ENCODE data around the gene CADPS2. TPM values are rescaled to one million over a fixed set of nuclear protein-coding genes. Genes with fewer than 3 reads are reported as not detected.

The CADPS2 gene
- total RNA-seq, 6 experiments from 2014 or later, result 7.6 to 14.7 (median 9.4) TPM

- no peak overlapping the region for H3K27ac ChIP-seq
- DNase-seq (no peak), ATAC-seq (no peak)
- 13% methylated on average over 3 of the region's 13 CpGs for whole genome bisulfite sequencing (ENCODE audit: insufficient coverage, low coverage, low lambda C conversion rate, missing lambda C conversion rate)
- H3K36me3 ChIP-seq, result no peaks in the 10 kb centered on the region
- TF ChIP-seq CTCF (IDR thresholded peaks at IDR 0.05), result no peak
- TF ChIP-seq POLR2A (IDR thresholded peaks at IDR 0.05), result no peak
- H3K27me3 ChIP-seq, result peaks cover 12 to 73% of the 10 kb centered on the region in 2 donors
- no peak overlapping the region for H3K4me3 ChIP-seq
- peaks cover 0 to 31% (median 10%) of the 10 kb centered on the region in 4 donors for H3K4me1 ChIP-seq
- H3K9me3 ChIP-seq, result no peaks in the 10 kb centered on the region
- intact Hi-C loops (cut with DNase I), result no loop called here
Observed at GRCh38 chr7:122307228-122307621, 579.0 kb downstream of the CADPS2 start.

- ATAC-seq (no peak), DNase-seq (no peak)
- Histone ChIP-seq H3K4me3 (no peak overlapping the region), H3K4me1 (peaks cover 0 to 31% (median 10%) of the 10 kb centered on the region in 4 donors), H3K9me3 (no peaks in the 10 kb centered on the region), H3K36me3 (no peaks in the 10 kb centered on the region), H3K27me3 (peaks cover 16 to 73% of the 10 kb centered on the region in 2 donors), H3K27ac (no peak overlapping the region)
- no peak for TF ChIP-seq CTCF (IDR thresholded peaks at IDR 0.05)
- TF ChIP-seq POLR2A (IDR thresholded peaks at IDR 0.05), result no peak
- WGBS (ENCODE audit: insufficient coverage, low coverage, low lambda C conversion rate, missing lambda C conversion rate), result 13% methylated on average over 27 of the region's 37 CpGs
- intact Hi-C loops (cut with DNase I), result no loop called here
Observed at GRCh38 chr7:122306320-122307227, 579.7 kb downstream of the CADPS2 start.

GRCh38 chr7:122305475-122306319, 580.6 kb downstream of the CADPS2 start:
- intact Hi-C loops (cut with DNase I), result no loop called here
- Histone ChIP-seq H3K36me3 (no peaks in the 10 kb centered on the region), H3K27me3 (peaks cover 19 to 71% of the 10 kb centered on the region in 2 donors), H3K4me1 (peaks cover 0 to 31% (median 10%) of the 10 kb centered on the region in 4 donors), H3K9me3 (no peaks in the 10 kb centered on the region), H3K4me3 (peak overlapping the region in 2 of 3 donors; percentile 20 to 36), H3K27ac (no peak overlapping the region)
- TF ChIP-seq POLR2A (IDR thresholded peaks at IDR 0.05), result no peak
- TF ChIP-seq CTCF (IDR thresholded peaks at IDR 0.05), result no peak
- ATAC-seq, result peak in 1 of 4 donors; percentile 5
- DNase-seq, result peak in 1 of 3 donors; percentile 18
- 0% methylated on average over 7 of the region's 65 CpGs for WGBS (ENCODE audit: insufficient coverage, low coverage, low lambda C conversion rate, missing lambda C conversion rate)

- no peaks in the 10 kb centered on the region for H3K9me3 ChIP-seq
- H3K36me3 ChIP-seq, result no peaks in the 10 kb centered on the region
- peaks cover 23 to 71% of the 10 kb centered on the region in 2 donors for H3K27me3 ChIP-seq
- H3K4me3 ChIP-seq, result peak overlapping the region; percentile 20 to 36 (median 22)
- H3K27ac ChIP-seq, result no peak overlapping the region
- peak in 2 of 3 donors; percentile 19 to 53 for DNase-seq
- intact Hi-C loops (cut with DNase I), result no loop called here
- ATAC-seq, result peak; percentile 49 to 79 (median 64)
- WGBS (ENCODE audit: insufficient coverage, low coverage, low lambda C conversion rate, missing lambda C conversion rate), result 4% methylated on average over 22 of the region's 24 CpGs
- peaks cover 0 to 28% (median 10%) of the 10 kb centered on the region in 4 donors for H3K4me1 ChIP-seq
- TF ChIP-seq POLR2A (IDR thresholded peaks at IDR 0.05) (no peak), CTCF (IDR thresholded peaks at IDR 0.05) (no peak)
Observed at GRCh38 chr7:122304996-122305421, 581.3 kb downstream of the CADPS2 start.

Measured in right lobe of liver (tissue), 6 donors.